NCI-H774 (cell line): ENCODE results near the gene RIMS4.
"Not testable (repeated sequence)": the region's sequence is repeated elsewhere in the genome, so short reads cannot be mapped to it uniquely, and the experiment has no call there.

ENCODE experiments used
- DNase-seq: peaks from one replicate; lab custom pipeline; 2025; lab: John Stamatoyannopoulos, UW

RIMS4 gene

DNA sequence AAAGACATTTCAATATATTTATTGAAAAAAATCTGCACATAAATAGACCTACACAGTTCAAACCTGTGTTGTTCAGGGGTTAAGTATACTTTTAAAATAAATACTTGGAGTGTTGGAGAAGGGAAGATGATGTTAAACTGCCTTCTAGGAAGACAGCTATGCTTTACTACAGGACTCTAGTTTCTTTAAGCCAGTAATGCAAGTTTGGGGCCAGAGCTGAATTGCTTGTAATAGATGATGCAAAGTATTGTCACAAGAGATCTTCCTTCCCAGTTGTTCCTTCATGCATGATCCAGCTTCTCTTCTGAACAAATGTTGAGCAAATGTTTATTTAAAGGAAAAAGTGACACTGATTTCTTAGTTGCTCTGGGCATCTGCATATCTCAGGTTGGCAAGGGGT, 20.2 kb upstream of the RIMS4 start:
- no peak for DNase-seq

GRCh38 chr20:44829688-44830087, 19.3 kb upstream of the RIMS4 start:
- no peak for DNase-seq

DNA sequence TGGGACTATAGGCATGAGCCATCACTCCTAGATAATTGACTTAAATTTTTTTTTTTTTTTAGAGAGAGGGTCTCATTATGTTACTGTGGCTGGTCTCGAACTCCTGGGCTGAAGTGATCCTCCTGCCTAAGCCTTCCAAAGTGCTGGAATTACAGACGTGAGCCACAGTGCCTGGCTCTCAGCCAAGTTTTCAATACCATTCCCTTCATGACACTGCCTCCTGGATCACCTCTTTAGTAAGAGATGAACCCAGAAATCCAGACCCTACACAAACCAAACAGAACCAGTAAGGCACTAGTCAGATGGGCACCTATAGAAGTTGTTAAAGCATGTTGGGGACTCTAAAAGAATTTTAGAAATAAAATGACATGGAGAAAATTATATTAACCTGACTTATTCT, 18.3 kb upstream of the RIMS4 start:
- no peak for DNase-seq

- DNase-seq = no peak
Observed at GRCh38 chr20:44827401-44827800, 17.1 kb upstream of the RIMS4 start.

DNA sequence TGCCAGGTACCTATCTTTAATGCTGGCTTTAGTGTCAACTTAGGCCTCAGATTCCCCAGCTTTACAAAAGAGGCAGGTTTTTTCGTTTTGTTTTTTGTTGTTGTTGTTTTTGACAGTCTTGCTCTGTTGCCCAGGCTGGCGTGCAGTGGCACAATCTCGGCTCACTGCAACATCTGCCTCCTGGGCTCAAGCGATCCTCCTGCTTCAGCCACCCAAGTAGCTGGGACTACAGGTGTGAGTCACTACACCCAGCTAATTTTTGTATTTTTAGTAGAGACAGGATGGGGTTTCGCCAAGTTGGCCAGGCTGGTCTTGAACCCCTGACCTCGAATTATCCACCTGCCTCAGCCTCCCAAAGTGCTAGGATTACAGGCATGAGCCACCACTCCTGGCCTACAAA, 11.2 kb upstream of the RIMS4 start:
- DNase-seq = not testable (repeated sequence)

DNA sequence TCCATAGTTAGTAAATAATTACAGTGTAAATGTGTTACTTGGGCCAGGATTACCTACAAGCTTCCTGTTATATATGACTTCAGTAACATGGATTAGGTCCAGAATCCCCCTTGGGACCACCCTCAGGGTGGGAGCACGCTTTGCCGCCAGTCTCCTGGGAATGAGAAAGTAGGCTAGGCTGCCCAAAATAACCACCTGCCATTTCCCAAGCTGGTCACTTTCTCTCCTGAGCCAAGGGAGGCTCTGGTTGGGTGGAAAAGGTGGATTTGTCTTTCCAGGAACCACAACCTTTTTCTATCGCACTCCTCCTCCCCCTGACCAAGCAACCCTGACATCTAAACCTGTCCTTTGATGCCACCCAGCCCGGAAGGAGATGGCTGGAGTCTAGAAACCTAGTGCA, 9.6 kb upstream of the RIMS4 start:
- no peak for DNase-seq

GRCh38 chr20:44817143-44817910, 7.0 kb upstream of the RIMS4 start:
- DNase-seq = no peak

DNA sequence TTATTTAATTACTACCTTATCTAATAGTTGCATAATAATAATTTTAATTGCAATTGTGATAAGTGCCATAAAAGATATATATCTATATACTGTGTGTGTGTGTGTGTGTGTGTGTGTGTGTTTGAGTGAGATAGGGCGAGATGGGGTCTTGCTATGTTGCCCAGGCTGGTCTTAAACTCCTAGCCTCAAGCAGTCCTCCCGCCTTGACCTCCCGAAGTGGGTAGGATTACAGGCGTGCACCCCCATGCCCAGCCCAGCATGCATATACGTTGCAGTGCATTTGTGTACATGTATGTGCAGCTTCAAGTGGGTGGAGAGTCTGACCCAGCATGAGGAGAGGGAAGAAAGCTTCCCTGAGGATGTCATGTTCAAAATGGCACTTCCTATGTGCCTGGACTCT, 4.6 kb upstream of the RIMS4 start:
- DNase-seq = no peak

GRCh38 chr20:44811150-44811685, 872 bp upstream of the RIMS4 start:
- DNase-seq = no peak

- DNase-seq = no peak
Observed at GRCh38 chr20:44810061-44810390, 320 bp downstream of the RIMS4 start.

DNA sequence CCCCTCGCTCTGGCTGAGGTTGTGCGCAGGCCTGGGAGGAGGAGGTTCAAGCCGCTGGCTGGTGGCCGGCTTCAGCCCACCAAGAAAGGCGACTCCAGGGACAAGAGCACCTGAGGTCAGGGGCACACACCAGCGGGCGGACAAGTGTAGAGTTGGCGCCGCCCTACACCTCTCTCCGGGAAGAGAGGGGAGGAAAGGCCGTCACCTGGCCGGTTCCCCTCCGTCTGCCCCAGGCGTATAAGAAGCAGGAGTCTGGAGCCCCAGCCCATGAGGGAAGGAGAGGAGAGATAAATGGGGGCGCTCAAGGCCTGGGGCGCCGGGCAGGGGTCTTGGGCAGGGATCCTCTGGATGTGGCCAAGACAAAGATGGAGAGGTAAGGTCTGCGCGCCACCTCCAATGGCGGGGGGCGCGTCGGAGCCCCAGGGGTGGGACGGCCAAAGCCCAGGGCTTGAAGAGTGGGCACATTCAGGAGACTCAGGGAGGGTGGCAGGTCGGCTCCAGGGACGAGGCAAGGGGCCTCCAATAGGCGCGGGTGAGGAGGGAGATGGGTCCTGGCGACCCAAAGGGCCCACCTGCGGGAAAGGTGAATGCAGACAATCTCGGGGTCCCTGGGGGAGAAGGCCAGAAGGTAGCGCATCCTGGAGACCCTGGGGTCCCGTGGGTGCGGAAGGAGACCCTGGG, 826 bp downstream of the RIMS4 start:
- no peak for DNase-seq

DNA sequence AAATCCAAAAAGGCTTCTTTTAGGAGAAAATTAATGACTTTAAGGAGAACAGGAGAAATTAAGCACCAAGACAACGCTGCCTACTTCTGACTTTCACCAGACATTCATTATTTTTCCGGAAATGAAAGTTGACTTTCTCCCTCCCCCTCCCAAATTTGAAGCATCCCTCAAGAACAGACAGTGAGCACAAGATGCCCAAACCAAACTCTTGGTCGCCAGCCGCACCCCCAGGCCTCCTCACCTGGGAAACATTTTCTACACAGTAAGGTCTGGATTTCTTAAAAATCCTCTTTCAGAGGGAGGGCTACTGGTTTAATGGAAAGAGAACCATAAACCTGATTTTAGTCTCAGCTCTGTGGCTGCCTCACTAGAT, 2.7 kb downstream of the RIMS4 start:
- DNase-seq = no peak

DNA sequence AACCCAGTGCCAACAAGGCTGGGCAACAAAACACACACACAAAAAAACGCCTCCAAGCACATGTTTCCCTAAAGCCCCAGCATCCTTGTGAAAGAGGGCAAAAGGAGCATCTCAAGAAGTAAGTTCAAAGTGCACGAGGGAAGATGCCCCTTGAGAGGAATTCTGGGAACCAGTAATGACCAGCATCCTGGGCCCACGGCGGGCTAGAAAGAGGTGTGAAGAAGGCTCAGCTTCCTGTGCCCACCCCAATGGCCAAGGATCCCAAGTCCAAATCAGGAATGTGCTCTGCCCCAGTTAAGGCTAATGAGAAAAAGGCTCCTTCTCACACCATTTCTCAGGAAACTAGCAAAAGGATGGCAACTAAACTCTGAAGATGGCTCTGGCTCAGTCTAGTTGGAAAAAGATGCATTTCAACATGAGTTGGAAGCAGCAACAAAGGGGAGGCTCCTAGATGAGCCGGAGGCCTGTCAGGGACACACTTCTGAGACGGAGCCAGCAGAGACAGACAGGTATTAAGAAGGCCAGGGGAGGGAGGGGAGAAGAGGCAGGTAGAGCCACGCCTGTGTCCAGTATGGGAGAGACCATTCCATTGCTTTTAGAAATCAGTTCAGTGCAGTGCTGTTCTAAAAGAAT, 3.2 kb downstream of the RIMS4 start:
- no peak for DNase-seq

DNA sequence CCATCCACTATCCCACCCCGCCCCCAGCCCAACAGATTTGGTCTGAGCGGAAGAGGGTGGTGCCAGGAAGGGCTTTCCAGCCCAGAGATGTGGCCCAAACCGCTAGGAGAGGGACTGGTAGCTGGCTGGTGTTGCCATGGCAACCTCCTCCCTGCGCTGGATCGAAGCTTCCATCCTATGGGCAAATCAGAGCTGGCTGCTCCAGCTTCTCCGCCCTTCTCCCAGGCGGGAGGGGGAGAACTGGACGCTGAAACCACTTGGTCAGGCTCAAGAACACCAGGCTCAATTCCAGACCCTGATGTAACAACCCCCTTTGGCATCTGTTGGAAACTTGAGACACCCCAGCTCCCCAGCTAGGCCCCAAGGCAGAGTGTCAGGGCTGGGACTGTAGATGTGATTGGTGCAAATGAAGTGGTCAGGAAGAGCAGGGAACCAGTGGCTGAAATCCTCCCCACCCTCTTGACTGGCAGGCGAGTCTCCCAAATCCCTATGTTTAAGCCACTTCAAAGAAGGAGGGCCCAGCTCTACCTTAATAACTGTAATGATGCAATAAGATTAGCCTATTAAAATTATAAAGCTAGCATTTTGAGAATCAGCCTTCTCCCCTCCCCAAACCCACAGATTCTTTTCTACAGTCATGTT, 4.2 kb downstream of the RIMS4 start:
- no peak for DNase-seq

DNA sequence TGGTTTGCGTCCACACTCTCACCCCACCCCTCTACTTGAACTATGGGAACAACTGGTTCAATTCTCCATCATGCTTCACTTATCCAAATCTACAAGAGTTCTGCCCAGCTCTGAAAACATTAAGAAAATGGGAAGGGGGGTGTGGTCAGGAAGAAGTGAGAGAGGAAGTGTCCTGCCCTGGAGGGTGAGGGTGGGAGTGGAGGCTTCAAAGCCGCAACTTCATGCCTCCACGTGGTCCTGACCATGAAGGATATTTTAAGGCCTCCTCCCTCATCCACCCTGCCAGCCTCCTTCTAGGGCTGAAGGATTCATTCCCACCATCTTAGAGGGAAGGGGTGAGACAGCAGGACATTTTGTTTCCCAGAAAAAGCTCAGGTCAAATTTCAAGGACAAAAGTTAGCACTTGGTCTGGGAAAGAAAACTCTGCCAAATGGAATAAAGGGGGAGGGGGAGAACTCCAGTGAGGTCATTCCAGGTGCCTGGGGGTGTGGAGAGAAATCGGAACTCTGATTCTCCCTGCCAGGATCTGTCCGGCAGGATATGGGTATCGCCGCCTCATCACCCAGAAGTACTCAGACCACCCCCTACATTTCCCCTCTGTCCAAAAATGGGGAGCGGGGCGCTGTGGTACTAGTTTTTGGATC, 4.9 kb downstream of the RIMS4 start:
- DNase-seq = no peak

GRCh38 chr20:44803383-44803941, 6.9 kb downstream of the RIMS4 start:
- DNase-seq = no peak

- no peak for DNase-seq
Observed at GRCh38 chr20:44802702-44803101, 7.6 kb downstream of the RIMS4 start.

GRCh38 chr20:44800391-44801046, 9.8 kb downstream of the RIMS4 start:
- no peak for DNase-seq

DNA sequence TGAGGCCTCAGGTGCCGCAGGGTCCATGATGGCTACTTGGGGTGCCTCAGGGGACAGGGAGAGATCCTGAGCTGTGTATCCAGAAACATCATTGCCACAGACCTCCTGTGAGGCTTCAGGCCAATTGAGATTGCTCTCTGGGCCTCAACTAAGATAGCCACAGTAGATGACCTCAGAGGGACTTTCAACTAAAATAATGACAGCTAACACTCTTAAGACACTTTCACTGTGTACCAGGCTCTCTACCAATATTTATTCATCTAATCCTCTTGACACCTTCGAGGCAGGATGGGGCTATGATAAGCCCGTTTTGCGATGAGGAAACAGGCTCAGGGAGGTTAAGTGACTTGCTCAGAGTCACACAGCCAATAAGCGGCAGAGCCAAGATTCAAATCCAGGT, 10.7 kb downstream of the RIMS4 start:
- DNase-seq = no peak

GRCh38 chr20:44796758-44797457, 13.4 kb downstream of the RIMS4 start:
- no peak for DNase-seq

- no peak for DNase-seq
Observed at GRCh38 chr20:44796311-44796710, 14.0 kb downstream of the RIMS4 start.
